GM12891 (cell line): Measurements from ENCODE around the gene ARID1A.

ENCODE experiments used
- DNase-seq: peaks from one replicate; pipeline ENCODE4 v3.0.0; 2011; ENCODE audit warnings: low spot score; ENCODE audit not compliant: insufficient read length
- FAIRE-seq: peaks from 2 replicates; lab custom pipeline; 2011; peaks lifted over from hg19 to GRCh38; lab: Jason Lieb, UNC
- PAX5 ChIP-seq: IDR thresholded peaks from 2 replicates; pipeline ENCODE4 v1.6.1; 2011; ENCODE audit warnings: low read length, moderate library complexity, mild to moderate bottlenecking; ENCODE audit not compliant: insufficient read depth, severe bottlenecking
- POLR2A ChIP-seq: IDR thresholded peaks from 2 replicates; pipeline ENCODE4 v1.6.1; 2011; ENCODE audit warnings: low read depth, low read length, control low read depth
- POLR2AphosphoS5 ChIP-seq: IDR thresholded peaks from 2 replicates; pipeline ENCODE4 v1.6.1; 2011; ENCODE audit warnings: low read depth, low read length, control low read depth
- POU2F2 ChIP-seq: IDR thresholded peaks from 2 replicates; pipeline ENCODE4 v1.6.1; 2011; ENCODE audit warnings: low read depth, mild to moderate bottlenecking, control low read depth, low read length, moderate library complexity
- SPI1 ChIP-seq: IDR thresholded peaks from 2 replicates; pipeline ENCODE4 v1.6.1; 2011; ENCODE audit warnings: low read depth, low read length, control low read depth
- TAF1 ChIP-seq: IDR thresholded peaks from 2 replicates; pipeline ENCODE4 v1.6.1; 2011; ENCODE audit warnings: low read depth, low read length, control low read depth

The ARID1A gene

DNA sequence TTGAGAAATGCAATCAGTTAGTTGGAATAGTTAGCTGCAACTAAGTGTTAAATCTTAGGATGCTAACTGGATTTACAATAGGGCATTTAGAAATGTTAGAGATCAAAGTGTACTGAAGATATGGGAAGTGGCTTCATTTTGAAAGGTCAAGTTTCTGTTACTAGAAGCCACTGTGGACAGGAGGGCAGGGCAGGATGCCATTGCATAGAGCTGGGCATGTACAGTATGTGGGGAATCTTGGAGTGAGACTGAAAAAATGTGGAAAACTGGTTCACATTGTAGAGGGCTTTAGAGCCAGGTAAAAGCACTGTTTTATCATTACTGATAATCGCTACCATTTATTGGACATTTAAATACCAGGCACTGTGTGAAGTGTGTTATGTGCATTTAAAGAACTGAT is 31.0 kb downstream of the ARID1A start:
- DNase-seq (no peak), FAIRE-seq (no peak)
- TF ChIP-seq POLR2A = no peak
- no peak for TF ChIP-seq POU2F2
- no peak for TF ChIP-seq PAX5
- TF ChIP-seq TAF1 = no peak
- no peak for TF ChIP-seq POLR2AphosphoS5
- TF ChIP-seq SPI1 = no peak

DNA sequence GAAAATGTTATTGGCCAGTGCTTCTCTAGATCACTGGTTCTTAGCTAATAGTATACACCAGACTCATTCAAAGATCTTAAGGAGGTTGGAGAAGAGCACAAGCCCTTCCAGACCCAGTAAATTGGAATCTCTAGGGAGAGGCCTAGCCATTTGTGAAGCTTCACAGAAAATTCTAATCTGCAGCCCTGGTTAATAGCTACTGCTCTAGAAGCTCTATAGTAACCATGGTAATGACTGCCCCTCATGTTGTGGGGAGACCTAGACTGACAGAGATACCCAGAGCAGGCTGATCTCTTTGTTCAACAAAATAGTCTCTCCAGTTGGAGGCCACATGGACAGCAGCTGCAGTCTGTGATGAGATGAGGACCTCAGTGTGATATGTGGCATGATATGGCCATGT is 31.7 kb downstream of the ARID1A start:
- DNase-seq (no peak), FAIRE-seq (no peak)
- TF ChIP-seq POU2F2 (no peak), TAF1 (no peak), PAX5 (no peak), SPI1 (no peak), POLR2AphosphoS5 (no peak), POLR2A (no peak)

DNA sequence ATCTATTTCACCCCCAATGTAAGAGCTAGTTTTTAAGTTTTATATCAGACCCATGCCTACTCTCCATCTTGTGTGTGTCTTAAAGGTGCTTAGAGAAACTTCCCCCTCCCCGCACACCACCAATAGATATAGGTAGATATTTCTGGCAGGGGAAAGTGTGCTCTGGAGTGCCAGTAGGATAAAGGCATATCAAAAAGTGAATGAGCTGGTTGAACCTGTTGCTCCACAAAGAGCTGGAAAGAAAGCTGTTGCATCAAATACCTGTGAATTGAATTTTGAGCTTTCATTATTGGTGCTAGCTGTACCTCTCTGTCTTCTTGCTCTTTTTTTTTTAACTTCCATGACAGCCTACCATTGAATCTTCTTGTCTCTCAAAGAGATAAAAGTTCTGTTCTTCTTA is 32.8 kb downstream of the ARID1A start:
- DNase-seq = no peak
- TF ChIP-seq SPI1 (no peak), POLR2A (no peak), TAF1 (no peak), POLR2AphosphoS5 (no peak), PAX5 (no peak), POU2F2 (no peak)
- FAIRE-seq = no peak

DNA sequence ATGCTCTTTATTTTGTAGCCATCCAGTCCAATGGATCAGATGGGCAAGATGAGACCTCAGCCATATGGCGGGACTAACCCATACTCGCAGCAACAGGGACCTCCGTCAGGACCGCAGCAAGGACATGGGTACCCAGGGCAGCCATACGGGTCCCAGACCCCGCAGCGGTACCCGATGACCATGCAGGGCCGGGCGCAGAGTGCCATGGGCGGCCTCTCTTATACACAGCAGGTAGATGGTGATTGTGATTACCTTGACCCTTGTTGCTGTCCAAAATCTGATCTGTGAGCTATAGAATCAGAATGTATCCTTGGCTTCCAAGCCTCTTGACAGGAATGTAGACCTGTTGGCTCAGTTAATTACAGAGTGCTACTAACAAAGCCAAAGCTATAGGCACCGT is 33.8 kb downstream of the ARID1A start:
- no peak for FAIRE-seq
- DNase-seq = no peak
- no peak for TF ChIP-seq POU2F2
- no peak for TF ChIP-seq SPI1
- no peak for TF ChIP-seq POLR2AphosphoS5
- no peak for TF ChIP-seq PAX5
- TF ChIP-seq TAF1 = no peak
- no peak for TF ChIP-seq POLR2A

DNA sequence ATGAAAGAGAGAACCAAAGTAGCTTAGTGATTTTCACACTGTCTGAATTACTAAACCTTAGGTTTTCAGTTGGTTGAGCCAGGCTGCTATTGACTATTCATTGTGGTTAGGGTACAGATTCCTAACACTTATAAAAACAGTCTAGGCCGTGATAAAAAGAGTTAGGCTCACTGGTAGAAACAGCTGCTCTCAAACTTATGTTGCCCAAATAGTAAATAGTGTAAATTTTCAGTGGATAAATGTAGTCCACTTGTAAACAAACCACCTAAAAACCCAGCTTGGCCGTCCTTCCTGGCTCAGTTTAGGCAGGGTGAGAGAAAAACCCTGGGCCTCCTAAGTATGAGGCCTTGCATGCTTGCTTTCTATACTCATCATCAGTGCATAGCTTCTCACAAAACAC is 34.9 kb downstream of the ARID1A start:
- no peak for FAIRE-seq
- DNase-seq = no peak
- TF ChIP-seq POU2F2 = no peak
- TF ChIP-seq PAX5 = no peak
- no peak for TF ChIP-seq POLR2AphosphoS5
- no peak for TF ChIP-seq POLR2A
- no peak for TF ChIP-seq TAF1
- no peak for TF ChIP-seq SPI1

DNA sequence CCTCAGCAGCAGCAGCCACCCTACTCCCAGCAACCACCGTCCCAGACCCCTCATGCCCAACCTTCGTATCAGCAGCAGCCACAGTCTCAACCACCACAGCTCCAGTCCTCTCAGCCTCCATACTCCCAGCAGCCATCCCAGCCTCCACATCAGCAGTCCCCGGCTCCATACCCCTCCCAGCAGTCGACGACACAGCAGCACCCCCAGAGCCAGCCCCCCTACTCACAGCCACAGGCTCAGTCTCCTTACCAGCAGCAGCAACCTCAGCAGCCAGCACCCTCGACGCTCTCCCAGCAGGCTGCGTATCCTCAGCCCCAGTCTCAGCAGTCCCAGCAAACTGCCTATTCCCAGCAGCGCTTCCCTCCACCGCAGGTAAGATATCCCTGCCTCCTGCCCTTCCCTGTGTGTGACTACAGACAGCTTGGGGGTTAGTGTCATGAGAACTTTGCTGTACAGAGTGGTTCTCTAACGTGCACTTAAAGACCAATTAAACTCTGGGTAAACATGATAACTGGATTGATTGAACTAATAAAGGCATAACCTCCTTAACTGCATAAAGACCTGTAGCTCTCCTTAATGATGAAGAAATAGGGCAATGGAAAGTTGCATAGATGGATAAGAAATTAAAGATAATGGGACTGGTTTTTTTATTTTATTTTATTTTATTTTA is 35.6 kb downstream of the ARID1A start:
- TF ChIP-seq POLR2AphosphoS5 = no peak
- no peak for TF ChIP-seq POLR2A
- TF ChIP-seq SPI1 = no peak
- TF ChIP-seq POU2F2 = no peak
- TF ChIP-seq PAX5 = no peak
- no peak for TF ChIP-seq TAF1
- no peak for DNase-seq
- FAIRE-seq = no peak

DNA sequence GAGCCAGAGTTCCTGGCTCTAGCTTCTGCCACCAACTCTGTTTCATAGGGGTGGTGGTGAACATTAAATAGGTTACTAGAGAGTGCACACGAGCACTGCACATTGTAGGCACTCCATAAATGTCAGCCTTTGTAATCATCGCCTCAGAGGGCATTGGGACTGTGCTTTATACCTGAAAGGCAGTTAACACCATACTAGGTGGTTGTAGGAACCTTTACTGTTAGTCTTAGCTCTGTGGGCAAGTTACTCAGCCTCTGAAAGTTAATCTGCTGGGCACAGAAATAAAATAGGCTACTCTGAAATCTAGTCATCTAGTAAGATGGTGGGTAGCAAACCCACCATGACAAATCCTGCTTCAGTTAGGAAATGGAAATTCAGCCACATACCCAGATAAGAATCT is 37.6 kb downstream of the ARID1A start:
- no peak for TF ChIP-seq POLR2A
- TF ChIP-seq POLR2AphosphoS5 = no peak
- TF ChIP-seq PAX5 = no peak
- TF ChIP-seq TAF1 = no peak
- FAIRE-seq (no peak), DNase-seq (no peak)

DNA sequence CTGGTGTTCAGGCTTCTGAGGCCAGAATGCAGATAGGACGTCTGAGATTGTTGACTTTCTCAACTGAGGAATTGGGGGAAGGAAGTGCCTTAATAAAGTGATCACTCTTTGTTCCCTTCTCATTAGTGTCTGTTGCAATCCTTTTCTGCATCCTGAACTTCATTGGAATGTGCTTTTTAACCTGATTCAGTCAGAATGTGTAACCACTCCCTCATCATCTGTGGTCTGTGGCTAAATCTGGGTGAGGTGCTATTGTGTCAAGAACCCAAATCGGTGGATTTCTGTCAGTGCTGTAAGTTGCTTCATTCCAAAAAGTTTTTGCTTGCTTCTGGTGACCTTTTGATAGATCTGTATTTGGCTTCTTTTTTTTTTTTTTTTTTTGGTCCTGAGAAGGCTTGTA is 38.2 kb downstream of the ARID1A start:
- FAIRE-seq (no peak), DNase-seq (no peak)
- TF ChIP-seq TAF1 (no peak), POU2F2 (no peak), POLR2A (no peak), PAX5 (no peak), POLR2AphosphoS5 (no peak), SPI1 (no peak)

DNA sequence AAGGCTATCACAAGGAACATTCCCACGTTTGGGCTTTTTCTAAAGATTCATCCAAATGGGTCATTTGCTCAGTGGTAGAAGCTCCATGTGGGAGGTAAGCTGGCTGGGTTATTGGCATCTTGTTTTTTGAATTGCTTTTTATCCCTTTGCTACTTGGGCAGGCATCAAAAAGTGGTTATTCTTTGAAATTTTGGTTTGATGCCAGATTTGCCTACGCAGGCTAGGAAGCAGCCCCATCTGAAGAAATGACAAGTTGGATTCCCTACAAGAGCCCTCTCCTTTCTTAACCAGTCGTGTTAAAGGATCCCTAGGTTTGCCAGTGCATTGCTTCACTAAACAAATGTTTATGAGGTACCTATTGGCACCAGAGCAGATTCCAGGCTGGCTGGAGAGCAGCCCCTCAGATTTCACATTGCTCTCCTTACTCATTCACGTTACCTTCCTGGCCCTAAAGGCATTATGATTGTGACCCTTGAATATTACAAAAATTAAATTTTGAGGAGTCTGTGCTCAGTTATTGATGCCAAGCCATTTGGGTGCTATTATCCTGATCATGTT is 38.8 kb downstream of the ARID1A start:
- FAIRE-seq = no peak
- no peak for DNase-seq
- TF ChIP-seq POLR2A (no peak), POU2F2 (no peak), PAX5 (no peak), POLR2AphosphoS5 (no peak)

DNA sequence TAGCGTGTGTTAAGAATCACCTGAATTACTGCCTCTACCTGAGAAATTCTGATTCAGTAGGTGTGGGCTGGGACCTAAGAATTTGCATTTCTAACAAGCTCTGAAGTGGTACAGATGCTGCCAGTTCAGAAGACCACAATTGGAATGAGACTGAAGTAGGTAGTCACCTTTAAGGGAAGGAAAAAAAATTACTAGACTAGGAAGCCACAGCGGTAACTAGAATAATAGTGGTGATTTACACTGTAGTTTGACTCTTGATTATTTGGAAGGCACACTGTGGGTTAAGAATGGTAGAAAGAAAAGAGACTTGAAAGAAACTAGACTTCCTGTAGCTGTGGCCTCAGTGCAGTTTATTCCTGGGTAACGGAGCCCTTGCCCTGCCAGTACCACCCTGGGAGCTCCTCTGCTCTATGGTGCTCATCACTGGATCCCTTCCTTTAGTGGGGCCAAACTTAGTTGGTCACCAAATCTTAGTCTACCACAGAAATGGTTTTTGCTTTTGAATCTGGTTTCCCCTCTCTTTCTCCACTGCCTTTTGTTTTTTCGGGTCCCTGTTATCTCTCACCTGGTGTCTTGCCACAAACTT is 43.6 kb downstream of the ARID1A start:
- TF ChIP-seq SPI1 = no peak
- no peak for TF ChIP-seq POLR2AphosphoS5
- no peak for TF ChIP-seq POLR2A
- no peak for TF ChIP-seq PAX5
- no peak for TF ChIP-seq POU2F2
- no peak for TF ChIP-seq TAF1
- DNase-seq = no peak
- no peak for FAIRE-seq

DNA sequence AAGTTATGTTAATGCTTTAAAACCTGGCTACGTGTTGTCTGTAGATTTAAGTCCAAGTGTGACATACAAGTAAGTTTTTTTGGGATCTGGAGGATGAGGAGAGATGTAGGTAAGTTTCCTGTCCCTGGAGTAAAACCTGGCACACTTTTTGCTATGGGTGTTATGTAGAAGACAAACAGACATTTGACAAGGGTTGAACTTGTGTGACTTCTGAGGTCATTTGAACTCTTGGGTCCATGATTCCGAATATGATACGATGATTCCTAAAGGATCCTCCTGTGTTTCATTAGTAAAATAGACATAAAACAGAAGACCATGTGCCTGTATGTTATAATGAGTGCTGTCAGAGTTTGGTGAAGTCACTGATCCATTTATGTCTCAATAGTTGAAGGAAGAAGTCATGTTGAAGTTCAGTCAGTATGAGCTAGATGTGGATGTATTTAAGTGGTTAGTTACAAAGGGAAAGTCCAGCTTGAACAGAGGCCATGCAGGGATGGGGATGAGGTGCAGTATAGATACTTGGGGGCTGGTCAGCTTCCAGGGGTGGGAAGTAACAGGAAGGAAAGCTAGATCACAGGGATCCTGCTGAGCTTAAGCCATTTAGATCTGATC is 44.3 kb downstream of the ARID1A start:
- FAIRE-seq = peak; percentile 81

More for the DNA sequence above, 44.3 kb downstream of the ARID1A start:
- no peak for DNase-seq
- TF ChIP-seq POLR2AphosphoS5 (no peak), POU2F2 (no peak)
